ENCODE results near the gene RCC2.

The RCC2 gene

DNA sequence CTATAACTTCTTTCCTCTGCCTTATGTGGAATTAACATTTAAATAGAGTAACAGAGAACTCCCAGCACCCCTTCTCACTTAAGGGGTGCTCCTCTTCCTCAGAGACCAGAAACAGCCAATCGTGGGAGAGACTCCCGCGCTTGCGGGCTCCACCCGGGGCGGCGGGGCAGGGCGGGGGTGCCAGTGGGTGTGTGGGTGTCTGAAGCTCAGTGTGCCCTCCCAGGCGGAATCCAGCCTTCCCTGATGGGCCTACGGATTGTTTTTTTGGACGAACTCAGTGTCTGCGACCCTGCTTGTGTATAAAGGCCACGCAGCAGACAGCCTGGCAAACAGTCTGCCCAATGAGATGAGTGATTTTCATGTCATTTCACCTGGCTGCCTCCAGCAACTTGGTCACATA, 6.2 kb downstream of the RCC2 start:
- Histone ChIP-seq H3K4me2 (no peak overlapping the region), H3K27me3 (ENCODE audit: insufficient read depth, low read depth) (no peaks in the 10 kb centered on the region), H4K20me1 (ENCODE audit: insufficient read depth) (peaks cover 28% of the 10 kb centered on the region), H3K9ac (no peak overlapping the region), H3K4me3 (IDR thresholded peaks at IDR 0.05; ENCODE audit: insufficient read depth, low read depth, low read length) (no peak overlapping the region), H3K79me2 (ENCODE audit: insufficient read depth, low read depth) (peaks cover 88% of the 10 kb centered on the region), H2AFZ (ENCODE audit: low read depth) (no peak overlapping the region), H3K36me3 (ENCODE audit: insufficient read depth) (no peaks in the 10 kb centered on the region; the same call in 1 of the 2 replicates), H3K27ac (no peak overlapping the region), H3K4me1 (ENCODE audit: low read depth, poor library complexity, severe bottlenecking) (peaks cover 21% of the 10 kb centered on the region)
- TF ChIP-seq, protein P1, sequence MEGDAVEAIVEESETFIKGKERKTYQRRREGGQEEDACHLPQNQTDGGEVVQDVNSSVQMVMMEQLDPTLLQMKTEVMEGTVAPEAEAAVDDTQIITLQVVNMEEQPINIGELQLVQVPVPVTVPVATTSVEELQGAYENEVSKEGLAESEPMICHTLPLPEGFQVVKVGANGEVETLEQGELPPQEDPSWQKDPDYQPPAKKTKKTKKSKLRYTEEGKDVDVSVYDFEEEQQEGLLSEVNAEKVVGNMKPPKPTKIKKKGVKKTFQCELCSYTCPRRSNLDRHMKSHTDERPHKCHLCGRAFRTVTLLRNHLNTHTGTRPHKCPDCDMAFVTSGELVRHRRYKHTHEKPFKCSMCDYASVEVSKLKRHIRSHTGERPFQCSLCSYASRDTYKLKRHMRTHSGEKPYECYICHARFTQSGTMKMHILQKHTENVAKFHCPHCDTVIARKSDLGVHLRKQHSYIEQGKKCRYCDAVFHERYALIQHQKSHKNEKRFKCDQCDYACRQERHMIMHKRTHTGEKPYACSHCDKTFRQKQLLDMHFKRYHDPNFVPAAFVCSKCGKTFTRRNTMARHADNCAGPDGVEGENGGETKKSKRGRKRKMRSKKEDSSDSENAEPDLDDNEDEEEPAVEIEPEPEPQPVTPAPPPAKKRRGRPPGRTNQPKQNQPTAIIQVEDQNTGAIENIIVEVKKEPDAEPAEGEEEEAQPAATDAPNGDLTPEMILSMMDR (conservative IDR thresholded peaks at IDR 0.05; ENCODE audit: low read depth, low read length), result no peak

DNA sequence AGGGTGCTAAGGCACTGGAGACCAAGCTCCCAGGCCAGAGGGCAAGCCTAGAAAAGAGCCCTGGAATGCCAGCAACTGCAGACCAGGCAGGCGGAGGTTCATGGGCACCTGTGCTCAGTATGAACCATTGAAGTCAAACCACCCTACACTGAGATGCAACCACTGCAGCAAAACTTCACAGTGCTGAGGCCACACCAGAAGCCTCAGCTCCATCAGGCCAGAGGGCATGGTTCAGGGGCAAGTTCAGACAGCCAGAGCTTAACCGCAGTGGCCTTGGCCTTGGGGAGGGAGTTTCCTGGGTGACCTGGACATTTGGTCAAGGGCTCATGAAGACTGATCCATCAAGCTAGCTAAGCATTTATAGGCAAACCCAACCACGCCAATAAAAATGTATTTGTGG, 7.1 kb downstream of the RCC2 start:
- H3K4me2 ChIP-seq, result no peak overlapping the region
- no peak overlapping the region for H3K27ac ChIP-seq
- no peak overlapping the region for H3K9ac ChIP-seq
- peaks cover 28% of the 10 kb centered on the region for H4K20me1 ChIP-seq (ENCODE audit: insufficient read depth)
- H3K4me1 ChIP-seq (ENCODE audit: low read depth, poor library complexity, severe bottlenecking), result peaks cover 21% of the 10 kb centered on the region
- H3K27me3 ChIP-seq (ENCODE audit: insufficient read depth, low read depth), result no peaks in the 10 kb centered on the region
- TF ChIP-seq, protein P1 (conservative IDR thresholded peaks at IDR 0.05; ENCODE audit: low read depth, low read length), result no peak
- no peak overlapping the region for H3K4me3 ChIP-seq (IDR thresholded peaks at IDR 0.05; ENCODE audit: insufficient read depth, low read depth, low read length)
- peaks cover 90% of the 10 kb centered on the region for H3K79me2 ChIP-seq (ENCODE audit: insufficient read depth, low read depth)
- no peaks in the 10 kb centered on the region; the same call in 1 of the 2 replicates for H3K36me3 ChIP-seq (ENCODE audit: insufficient read depth)
- H2AFZ ChIP-seq (ENCODE audit: low read depth), result no peak overlapping the region

DNA sequence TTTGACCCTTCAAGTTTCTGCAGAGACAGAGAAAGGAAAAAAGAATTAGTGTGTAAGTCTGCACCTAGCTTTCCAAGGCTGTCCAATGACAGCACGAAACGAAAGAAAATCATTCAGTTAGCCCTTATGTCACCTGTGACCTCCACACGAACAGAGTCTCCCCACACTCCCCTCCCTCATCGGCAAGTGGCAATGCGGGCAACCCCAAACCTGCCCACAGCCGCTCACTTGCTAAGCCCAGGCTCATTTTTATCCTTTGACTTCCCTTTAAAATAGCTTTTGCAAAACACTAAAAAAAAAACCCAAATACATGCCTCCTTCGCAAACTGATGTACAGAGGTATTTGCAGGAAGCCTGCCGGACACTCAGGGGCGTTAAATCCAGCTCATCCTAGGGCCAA, 10.3 kb downstream of the RCC2 start:
- Histone ChIP-seq H3K27me3 (ENCODE audit: insufficient read depth, low read depth) (no peaks in the 10 kb centered on the region), H3K4me3 (IDR thresholded peaks at IDR 0.05; ENCODE audit: insufficient read depth, low read depth, low read length) (no peak overlapping the region), H3K36me3 (ENCODE audit: insufficient read depth) (no peaks in the 10 kb centered on the region; the same call in 1 of the 2 replicates), H2AFZ (ENCODE audit: low read depth) (no peak overlapping the region), H4K20me1 (ENCODE audit: insufficient read depth) (peaks cover 18% of the 10 kb centered on the region), H3K9ac (no peak overlapping the region), H3K79me2 (ENCODE audit: insufficient read depth, low read depth) (peaks cover 70% of the 10 kb centered on the region), H3K4me2 (no peak overlapping the region), H3K27ac (no peak overlapping the region), H3K4me1 (ENCODE audit: low read depth, poor library complexity, severe bottlenecking) (no peaks in the 10 kb centered on the region)
- TF ChIP-seq, protein P1 (conservative IDR thresholded peaks at IDR 0.05; ENCODE audit: low read depth, low read length), result no peak

DNA sequence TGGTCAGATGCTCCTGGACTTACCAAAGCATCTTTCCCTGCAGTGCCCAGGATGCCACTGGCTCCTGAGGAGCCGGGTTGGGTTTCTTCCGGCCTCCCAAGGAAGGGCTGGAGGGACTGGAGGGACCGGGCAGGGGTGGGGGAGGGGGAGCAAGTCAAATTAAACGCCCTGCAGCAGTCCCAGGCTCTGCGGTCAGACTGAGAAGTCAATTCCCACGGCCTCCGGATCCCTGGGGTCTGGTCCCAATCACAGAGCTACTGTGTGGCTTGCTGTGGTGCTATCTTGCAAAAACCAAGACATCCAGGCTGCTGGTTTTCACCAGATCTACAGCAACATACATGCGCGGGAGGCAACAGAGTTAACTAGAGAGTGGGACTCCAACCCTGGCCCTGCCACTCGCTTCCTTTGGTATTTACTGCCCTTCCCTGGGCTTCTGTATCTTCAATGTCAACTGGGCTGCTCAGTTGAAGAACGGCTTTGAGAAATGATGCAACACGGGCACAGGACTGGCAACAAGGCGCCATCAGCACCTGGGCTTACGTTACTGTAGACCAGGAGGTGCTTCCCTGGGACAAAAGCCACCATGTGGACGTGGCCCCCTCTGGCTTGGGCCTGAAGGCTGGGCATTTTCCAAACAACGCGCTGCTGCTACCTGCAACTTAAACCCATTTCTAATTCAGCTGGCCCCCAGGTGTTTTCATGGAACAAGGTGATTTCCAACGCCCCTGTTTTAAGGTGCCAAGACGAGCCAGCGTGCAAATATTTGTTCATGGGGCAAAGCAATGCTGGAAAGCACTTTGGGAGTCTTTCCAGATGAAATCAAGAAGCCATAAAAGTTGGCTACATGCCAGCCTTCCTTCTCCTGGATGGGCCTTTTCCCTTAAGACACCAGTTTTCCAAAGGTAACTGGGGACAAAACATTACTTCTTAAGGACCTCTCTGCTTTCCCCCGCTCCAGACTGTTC, 11.5 kb downstream of the RCC2 start:
- H3K4me2 ChIP-seq, result no peak overlapping the region
- H3K27me3 ChIP-seq (ENCODE audit: insufficient read depth, low read depth), result no peaks in the 10 kb centered on the region
- TF ChIP-seq, protein P1 (conservative IDR thresholded peaks at IDR 0.05; ENCODE audit: low read depth, low read length), result no peak
- H2AFZ ChIP-seq (ENCODE audit: low read depth), result no peak overlapping the region
- no peaks in the 10 kb centered on the region; the same call in 1 of the 2 replicates for H3K36me3 ChIP-seq (ENCODE audit: insufficient read depth)
- no peak overlapping the region for H3K4me3 ChIP-seq (IDR thresholded peaks at IDR 0.05; ENCODE audit: insufficient read depth, low read depth, low read length)
- H3K79me2 ChIP-seq (ENCODE audit: insufficient read depth, low read depth), result peaks cover 58% of the 10 kb centered on the region
- no peak overlapping the region for H3K27ac ChIP-seq
- H4K20me1 ChIP-seq (ENCODE audit: insufficient read depth), result peaks cover 14% of the 10 kb centered on the region
- H3K9ac ChIP-seq, result no peak overlapping the region
- H3K4me1 ChIP-seq (ENCODE audit: low read depth, poor library complexity, severe bottlenecking), result no peaks in the 10 kb centered on the region

All from KMS-11 (cell line).